ENCODE measurements around the gene FMNL2. TPM values are rescaled to one million over a fixed set of nuclear protein-coding genes. Genes with fewer than 3 reads are reported as not detected.

Gene FMNL2
- total RNA-seq, 1 donor from 2014 or later: 1.6 TPM

DNA sequence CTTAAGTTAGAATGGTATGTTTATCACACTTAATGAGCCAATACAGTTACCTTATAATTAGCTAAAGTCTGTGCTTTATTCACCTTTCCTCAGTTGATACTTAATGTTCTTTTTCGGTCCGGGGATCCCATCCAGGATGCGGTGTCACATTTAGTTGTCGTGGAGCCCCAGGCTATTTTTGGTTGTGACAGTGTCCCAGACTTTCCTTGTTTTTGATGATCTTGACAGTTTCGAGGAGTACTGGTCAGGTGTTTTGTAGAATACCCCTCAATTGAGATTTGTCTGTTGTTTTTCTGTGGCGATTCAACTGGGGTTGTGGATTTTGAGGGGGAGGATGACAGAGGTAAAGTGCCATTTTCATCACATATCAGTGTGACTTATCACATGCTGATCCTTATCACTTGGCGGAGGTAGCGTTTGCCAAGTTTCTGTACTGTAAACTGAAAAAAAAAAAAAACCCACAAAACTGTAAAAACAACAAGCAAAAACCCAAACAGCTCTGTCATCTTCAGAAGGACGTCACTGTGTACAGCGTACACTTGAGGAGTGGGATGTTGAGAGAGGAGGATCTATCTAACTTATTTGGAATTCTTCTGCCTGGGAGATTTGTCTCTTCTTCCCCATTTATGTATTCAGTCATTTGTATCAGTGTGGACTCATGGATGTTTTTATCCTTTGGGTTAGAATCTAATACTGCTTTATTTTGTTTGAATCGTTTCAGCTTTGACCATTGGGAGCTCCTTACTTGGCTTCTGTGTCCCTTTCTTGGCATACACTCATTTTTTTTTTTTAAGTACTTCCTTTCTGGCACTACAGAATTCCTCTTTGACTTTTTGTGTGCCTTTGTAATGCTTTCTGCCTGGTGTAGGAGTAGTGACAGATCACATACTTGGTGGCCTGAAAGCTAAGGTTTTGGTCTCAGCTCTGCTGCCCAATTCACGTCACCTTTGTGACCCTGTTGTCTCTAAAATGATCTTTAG lies 68.1 kb downstream of the FMNL2 start:
- intact Hi-C loops (cut with micrococcal nuclease): loop anchor here (5.0 to 10.0 kb wide), 2 partner anchors 104 to 578 kb away; partner anchors contain the start of gene ARL5A

DNA sequence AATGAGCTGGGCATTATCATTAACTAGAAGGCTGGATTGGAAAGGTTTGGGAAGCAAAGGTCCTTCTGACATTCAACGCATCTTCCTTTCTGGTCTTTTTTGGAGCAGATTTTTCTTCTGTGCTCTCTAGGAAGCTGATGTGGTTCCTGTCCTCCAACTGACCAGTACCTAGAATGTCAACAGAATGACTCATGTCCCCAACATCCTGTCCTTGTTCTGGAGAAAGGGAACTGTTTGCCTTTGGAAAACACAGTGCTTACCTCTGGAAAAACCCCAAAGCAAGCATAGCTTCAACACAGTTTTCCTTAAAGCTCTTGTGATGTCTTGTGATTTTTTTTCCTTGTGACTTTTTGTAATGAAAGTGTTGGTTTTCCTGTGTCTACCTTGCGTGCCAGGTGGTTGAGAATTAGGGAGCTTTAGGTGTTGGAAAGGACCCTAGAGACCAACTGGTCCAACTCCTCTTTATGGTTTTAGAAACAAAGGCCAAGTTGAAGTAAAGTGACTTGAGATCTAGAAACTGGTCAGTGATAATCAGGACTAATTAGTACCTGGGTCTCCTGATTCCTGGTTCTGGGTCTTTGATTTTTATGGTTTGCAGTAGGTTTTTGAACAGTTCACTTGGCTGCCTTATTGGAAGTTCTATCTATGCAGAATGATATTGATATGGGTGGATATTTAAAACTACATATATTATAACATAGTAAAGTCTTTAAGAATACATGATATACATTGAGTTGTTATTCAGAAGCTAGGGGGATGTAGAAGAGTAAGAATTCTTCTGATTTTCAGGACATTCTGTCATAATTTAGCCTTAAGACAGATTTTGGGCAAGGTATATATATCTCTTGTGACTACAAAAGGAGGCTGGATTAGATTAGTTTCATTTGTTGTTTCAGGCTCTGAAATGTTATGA lies 70.5 kb downstream of the FMNL2 start:
- intact Hi-C loops (cut with micrococcal nuclease): loop anchor here (2.0 to 10.0 kb wide), 5 partner anchors 71 to 581 kb away; partner anchors contain the start of genes ARL5A, FMNL2, PRPF40A and STAM2

DNA sequence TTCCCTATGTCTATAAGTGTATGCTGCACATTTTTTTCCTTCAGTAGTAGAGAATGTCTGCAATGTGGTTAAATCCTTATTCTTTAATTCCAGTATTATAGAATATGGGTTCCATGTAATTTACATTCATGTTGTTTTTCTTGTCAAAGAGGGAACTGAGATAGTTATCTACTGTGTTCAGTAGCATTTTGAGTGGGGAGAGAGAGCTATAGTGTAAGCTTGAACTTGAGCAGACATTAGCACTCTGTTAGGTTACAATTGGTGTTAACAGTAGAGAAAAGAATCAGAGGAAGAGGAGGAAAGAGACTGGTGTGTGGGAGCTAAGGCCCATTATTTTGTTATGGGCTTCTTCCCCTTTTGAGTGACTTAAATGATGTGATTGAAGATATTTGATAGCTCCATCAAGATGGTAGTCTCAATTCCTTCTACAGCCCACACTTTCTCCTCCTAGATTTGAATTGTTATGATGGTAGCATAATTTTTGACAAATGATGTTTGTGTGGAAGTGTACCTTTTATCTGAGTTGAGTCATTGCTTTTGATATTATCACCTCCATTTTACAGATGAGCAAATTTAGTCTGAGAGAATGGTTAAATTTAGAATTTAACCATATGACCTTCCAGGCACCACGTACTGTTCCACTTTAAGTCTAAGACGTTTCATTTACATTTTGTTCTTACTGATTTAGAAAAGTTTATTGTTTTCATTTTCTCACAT lies 71.3 kb downstream of the FMNL2 start:
- intact Hi-C loops (cut with micrococcal nuclease): loop anchor here (2.0 to 10.0 kb wide), 5 partner anchors 71 to 581 kb away; partner anchors contain the start of genes ARL5A, FMNL2, PRPF40A and STAM2

- intact Hi-C loops (cut with micrococcal nuclease): loop anchor here (1.0 to 10.0 kb wide), 6 partner anchors 9 to 582 kb away; partner anchors contain the start of genes ARL5A, FMNL2, PRPF40A and STAM2
These were observed 71.8 kb downstream of the FMNL2 start for GRCh38 chr2:152406836-152407161.

GRCh38 chr2:152407204-152407721 lies 72.3 kb downstream of the FMNL2 start:
- intact Hi-C loops (cut with micrococcal nuclease): loop anchor here (1.0 to 10.0 kb wide), 6 partner anchors 8 to 582 kb away; partner anchors contain the start of genes ARL5A, FMNL2, PRPF40A and STAM2

DNA sequence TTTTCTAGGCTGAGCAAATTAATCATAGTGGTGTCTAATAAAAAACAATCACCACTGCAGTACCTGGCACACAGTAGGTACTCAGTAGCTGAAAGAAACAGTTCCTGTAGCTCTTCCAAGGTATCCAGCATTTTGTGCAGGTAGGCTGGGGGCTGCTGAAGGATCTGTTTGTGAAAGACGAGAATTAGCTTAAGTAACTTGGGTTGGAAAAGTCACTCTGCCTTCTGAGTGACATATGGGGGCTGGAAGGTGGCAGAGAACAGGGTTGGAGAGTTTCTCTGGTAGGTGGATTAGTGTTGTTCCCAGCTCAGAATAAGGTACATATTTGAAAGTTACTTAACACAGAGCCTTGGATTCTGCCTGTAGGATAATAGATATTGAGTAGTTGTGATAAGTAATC lies 72.8 kb downstream of the FMNL2 start:
- intact Hi-C loops (cut with micrococcal nuclease): loop anchor here (1.0 to 10.0 kb wide), 6 partner anchors 7 to 583 kb away; partner anchors contain the start of genes ARL5A, FMNL2, PRPF40A and STAM2

DNA sequence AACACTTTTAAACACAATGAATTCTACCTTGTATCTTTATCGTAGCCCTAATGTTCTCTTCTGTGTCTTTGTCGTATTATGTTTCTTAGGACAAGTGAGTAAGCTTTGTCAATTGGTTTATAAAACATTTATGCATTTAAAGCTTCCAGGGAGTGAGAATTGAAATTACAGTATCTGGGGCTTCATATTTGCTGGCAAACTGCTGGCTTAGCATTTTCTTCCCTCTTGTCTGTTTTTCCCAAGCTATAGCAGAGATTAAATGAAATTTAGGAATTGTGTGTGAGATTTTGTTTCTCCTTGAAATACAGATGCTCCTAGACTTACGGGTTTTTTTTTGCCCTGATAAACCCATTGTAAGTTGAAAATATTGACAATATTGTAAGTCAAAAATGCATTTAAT lies 73.3 kb downstream of the FMNL2 start:
- intact Hi-C loops (cut with micrococcal nuclease): loop anchor here (5.0 to 10.0 kb wide), 3 partner anchors 229 to 583 kb away; partner anchors contain the start of genes ARL5A and STAM2

- intact Hi-C loops (cut with micrococcal nuclease): loop anchor here (5.0 to 10.0 kb wide), 3 partner anchors 228 to 585 kb away; partner anchors contain the start of genes ARL5A and STAM2
These were observed 74.6 kb downstream of the FMNL2 start for GRCh38 chr2:152409386-152410164.

DNA sequence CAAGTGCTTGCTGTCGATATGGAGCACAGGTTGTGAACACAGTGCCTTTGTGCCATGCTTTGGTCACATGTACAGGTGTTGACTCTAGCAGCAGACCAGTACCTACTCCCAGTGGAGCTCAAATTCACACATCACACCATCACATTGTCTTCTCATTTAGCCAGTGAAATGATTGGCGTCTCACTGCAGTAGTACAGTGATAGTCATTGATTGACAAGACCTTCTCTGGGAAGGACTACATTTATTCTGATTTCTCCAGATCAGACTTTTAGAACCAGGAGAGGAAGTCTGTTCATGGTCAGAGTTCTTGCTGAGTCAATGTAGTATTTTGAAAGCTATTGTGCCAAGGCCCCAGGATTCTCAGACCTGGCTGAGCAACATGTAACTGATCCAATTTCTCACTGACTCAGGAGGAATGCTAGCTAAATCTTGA lies 75.2 kb downstream of the FMNL2 start:
- intact Hi-C loops (cut with micrococcal nuclease): no loop called here

DNA sequence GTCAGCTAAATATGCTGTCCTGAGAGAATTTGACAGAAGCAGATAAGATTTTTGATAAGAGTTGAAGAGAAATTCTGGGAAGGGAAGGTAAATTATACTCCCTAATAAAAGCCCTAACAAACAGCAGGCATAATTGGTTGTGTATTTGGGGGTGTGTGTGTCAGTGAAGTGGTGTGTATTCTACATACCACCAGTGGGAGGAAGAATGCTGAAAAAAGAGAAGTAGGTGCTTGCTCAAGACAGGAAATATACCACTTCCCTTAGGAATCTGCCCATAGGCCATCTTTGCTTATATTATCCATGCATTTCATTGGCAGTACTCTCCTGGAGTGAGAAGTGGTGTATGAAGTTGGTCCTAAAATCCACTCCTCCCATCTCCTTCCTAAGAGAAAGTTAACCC lies 76.2 kb downstream of the FMNL2 start:
- intact Hi-C loops (cut with micrococcal nuclease): no loop called here

- intact Hi-C loops (cut with micrococcal nuclease): no loop called here
These were observed 78.5 kb downstream of the FMNL2 start for GRCh38 chr2:152413228-152414030.

GRCh38 chr2:152415231-152415642 lies 80.3 kb downstream of the FMNL2 start:
- intact Hi-C loops (cut with micrococcal nuclease): loop anchor here (1.0 kb wide), 1 partner anchor 8 kb away; no protein-coding TSS in a partner anchor

DNA sequence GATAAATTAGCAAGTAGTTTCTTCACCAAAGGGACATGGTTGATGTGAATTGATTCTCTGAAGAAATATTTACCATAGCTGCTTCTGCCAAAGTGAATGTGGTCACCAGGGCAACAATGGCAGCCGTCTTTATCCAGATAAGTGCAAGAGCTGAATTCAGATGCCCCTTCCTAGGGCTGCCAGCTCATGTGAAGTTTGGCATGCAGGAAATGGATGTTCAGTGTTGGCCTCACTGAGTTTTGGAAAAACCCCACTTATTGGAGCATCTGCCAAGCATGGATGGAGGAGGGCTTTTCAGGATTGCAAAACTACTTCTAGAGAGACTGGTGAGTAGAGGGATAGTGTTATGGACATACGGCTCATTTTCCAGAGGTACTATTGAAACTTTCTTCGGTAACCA lies 80.8 kb downstream of the FMNL2 start:
- intact Hi-C loops (cut with micrococcal nuclease): loop anchor here (1.0 kb wide), 1 partner anchor 8 kb away; no protein-coding TSS in a partner anchor

GRCh38 chr2:152418688-152419087 lies 83.7 kb downstream of the FMNL2 start:
- intact Hi-C loops (cut with micrococcal nuclease): no loop called here

DNA sequence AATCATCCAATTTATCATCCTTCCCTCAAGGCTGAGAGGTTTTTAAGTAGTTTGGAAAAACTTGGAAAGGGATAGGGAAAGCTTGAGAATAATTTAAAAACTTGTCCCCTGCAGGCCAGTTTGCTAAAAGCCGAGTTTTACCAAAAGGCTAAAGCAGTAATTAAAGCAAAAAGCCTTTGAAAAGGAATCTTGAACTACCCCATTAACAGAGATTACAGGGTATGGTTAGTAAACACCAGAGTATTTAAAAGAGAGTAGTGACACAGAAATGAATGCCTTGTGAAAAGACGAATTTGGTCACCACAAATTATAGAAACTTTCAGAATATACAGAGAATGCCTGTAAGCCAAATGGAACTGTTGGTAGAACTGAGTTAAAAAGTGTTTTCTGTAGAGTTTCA lies 85.0 kb downstream of the FMNL2 start:
- intact Hi-C loops (cut with micrococcal nuclease): no loop called here

- intact Hi-C loops (cut with micrococcal nuclease): no loop called here
These were observed 85.4 kb downstream of the FMNL2 start for GRCh38 chr2:152420363-152420762.

DNA sequence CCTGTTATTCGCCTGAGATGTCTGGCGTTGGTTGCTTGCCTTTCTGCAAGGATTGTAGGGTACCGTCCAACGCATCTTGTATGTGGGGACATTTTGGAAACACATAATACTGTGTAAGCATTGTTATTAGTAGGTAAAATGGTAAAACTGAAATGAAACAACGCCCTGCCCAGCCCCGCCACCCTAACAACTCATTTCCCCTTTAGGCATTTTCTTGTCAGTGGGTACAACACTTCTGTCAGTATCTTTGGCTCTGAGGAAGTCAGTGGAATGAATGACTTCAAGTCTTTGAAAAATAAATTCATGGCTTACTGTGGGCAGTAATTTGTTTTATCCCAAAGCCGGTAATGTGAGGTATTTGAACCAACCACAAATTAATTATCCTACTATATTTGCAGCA lies 86.0 kb downstream of the FMNL2 start:
- intact Hi-C loops (cut with micrococcal nuclease): no loop called here
